Stimulated activated CD8-positive, alpha-beta memory T cell treated with anti-CD3 and anti-CD28 coated beads, Interleukin-7, amount 100 ng/mL, for 48 hours (primary cell): Measurements from ENCODE around the gene C4B.
A peak's percentile ranks its signal among the peaks of the same experiment; 100 is the strongest.
"Not testable (repeated sequence)": the region's sequence is repeated elsewhere in the genome, so short reads cannot be mapped to it uniquely, and the experiment has no call there.

Source experiments
- DNase-seq, 2 donors: peaks; one replicate each; pipeline ENCODE4 v3.0.0-alpha.2; 2020; ENCODE audit warnings: low read depth in 1 of 2; ENCODE audit errors: extremely low read depth in 1 of 2

Gene C4B

DNA sequence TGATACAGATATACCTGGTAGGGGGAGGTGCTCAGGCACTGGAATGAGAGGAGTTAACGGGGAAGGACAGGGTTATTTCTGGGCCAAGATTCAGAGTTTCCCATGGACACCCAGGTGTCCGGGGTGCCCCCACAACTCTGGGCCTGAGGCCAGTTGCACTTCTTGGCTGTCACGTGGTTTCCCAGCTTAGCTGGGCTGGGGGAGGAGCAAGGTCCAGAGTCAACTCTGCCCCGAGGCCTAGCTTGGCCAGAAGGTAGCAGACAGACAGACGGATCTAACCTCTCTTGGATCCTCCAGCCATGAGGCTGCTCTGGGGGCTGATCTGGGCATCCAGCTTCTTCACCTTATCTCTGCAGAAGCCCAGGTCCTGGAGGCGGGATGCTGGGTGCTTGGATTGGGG, at the start of gene C4B:
TSS of gene C4B (plus strand) at position 249 of the 400 bp plus-strand sequence. CDS start at position 300, 51 bp downstream.
- not testable (repeated sequence) for DNase-seq

DNA sequence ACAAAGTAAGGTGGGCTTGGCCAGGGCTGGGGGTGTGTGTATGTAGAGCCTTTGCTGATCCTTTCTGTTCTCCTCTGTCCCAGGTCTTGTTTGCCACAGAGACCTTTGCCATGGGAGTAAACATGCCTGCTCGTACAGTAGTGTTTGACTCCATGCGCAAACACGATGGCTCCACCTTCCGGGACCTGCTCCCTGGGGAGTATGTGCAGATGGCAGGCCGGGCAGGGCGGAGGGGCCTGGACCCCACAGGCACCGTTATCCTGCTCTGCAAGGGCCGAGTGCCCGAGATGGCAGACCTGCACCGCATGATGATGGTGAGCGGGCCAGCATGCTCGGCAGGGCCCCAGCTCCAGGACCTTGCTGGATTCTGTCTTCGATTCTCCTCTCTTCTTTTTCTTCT, 48.9 kb upstream of the C4B start:
- no peak for DNase-seq

DNA sequence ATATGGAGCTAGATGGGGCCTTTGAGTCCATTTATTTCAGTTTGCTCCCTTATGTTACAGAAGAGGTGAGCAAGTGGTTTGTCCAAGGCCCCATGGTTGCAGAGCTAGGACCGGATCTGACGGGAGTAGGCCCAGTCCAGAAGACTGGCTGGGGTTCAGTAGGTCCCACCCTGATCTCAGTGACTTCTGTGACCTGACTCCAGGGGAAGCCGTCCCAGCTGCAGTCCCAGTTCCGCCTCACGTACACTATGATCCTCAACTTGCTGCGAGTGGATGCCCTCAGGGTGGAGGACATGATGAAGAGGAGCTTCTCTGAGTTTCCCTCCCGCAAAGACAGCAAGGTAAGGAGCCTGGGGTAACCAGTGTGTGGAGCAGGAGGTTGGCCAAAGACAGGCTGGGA, 48.1 kb upstream of the C4B start:
- no peak for DNase-seq

DNA sequence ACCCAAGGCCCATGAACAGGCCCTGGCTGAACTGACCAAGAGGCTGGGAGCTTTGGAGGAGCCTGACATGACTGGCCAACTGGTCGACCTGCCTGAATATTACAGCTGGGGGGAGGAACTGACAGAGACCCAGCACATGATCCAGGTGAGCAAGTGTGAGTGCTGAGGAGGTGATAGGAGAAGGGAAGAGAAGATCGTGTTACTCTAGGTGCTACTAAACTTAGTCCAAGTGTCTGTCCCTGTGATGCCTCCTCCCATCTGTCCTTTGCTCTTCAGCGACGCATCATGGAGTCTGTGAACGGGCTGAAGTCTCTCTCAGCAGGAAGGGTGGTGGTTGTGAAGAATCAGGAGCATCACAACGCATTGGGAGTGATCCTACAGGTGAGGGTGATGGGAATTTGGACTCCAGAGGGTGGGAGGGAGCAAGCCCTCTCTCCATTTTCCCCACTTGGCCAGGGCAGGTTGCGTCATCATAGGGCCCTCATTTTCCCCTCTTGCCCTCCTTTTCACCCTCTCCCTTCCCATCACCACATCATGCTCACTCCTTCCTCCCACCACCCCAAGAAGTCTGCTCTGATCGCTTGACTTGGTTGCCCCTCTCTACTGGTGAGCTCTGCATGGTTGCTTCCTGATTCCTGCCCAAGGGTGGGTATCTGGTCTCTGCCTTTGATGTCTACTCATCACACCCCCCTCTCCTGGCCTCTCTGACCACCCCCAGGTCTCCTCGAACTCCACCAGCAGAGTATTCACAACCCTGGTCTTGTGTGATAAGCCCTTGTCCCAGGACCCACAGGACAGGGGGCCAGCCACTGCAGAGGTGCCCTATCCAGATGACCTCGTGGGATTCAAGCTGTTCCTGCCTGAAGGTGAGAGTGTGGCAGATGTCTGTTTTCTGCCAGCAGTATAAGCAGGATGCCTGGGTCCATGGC, 47.3 kb upstream of the C4B start:
- no peak for DNase-seq

DNA sequence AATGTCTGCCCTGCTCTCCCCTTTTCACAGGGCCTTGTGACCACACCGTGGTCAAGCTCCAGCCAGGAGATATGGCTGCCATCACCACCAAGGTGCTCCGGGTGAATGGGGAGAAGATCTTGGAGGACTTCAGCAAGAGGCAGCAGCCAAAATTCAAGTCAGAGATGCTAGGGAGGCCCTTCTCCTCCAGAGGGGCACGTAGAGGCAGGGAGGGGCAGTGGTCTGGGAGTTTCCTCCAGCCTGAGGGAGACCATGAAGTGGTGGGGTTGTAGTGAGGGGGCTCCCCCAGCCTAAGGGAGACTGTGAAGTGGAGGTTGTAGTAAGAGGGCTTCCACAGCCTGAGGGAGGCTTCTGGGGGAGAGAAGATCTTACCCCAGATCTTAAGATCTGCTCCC, 46.7 kb upstream of the C4B start:
- no peak for DNase-seq

DNA sequence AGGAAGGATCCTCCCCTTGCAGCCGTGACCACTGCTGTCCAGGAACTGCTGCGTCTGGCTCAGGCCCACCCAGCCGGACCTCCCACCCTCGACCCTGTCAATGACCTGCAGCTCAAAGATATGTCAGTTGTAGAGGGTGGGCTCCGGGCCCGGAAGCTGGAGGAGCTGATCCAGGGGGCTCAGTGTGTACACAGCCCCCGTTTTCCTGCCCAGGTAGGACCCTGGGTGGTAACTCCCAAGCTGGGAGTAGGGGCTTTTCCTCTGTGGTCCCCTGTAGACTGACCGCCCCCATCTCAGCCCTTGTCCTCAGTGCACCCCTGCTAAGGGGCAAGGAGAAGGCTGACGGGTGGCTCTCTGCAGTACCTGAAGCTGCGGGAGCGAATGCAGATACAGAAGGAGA, 46.3 kb upstream of the C4B start:
- DNase-seq: no peak

DNA sequence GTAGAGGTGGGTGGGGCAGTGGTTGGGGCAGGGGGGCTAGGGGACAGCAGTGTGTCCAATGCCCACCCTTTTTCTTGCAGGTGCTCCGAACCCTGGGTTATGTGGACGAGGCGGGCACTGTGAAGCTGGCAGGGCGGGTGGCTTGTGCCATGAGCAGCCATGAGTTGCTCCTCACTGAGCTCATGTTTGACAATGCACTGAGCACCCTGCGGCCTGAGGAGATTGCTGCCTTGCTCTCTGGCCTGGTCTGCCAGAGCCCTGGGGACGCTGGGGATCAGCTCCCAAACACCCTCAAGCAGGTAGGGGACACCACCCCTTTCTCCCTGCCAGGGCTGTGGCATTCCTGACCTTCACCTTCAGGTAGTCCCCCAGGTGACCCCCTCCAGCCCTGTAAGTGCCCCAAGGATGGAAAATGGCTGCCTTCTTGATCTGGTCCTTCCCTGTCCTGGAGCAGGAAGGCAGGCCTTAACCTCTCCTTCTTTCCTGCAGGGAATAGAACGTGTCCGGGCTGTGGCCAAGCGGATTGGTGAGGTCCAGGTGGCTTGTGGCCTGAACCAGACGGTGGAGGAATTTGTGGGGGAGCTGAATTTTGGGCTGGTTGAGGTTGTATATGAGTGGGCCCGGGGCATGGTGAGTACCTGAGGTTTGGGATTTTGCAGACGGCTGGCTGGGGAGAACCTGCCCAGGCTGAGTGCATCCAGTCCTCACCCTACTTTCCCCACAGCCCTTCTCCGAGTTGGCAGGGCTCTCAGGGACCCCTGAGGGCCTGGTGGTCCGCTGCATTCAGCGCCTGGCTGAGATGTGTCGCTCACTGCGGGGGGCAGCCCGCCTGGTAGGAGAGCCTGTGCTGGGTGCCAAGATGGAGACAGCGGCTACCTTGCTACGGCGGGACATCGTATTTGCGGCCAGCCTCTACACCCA, 45.5 kb upstream of the C4B start:
- no peak for DNase-seq

DNA sequence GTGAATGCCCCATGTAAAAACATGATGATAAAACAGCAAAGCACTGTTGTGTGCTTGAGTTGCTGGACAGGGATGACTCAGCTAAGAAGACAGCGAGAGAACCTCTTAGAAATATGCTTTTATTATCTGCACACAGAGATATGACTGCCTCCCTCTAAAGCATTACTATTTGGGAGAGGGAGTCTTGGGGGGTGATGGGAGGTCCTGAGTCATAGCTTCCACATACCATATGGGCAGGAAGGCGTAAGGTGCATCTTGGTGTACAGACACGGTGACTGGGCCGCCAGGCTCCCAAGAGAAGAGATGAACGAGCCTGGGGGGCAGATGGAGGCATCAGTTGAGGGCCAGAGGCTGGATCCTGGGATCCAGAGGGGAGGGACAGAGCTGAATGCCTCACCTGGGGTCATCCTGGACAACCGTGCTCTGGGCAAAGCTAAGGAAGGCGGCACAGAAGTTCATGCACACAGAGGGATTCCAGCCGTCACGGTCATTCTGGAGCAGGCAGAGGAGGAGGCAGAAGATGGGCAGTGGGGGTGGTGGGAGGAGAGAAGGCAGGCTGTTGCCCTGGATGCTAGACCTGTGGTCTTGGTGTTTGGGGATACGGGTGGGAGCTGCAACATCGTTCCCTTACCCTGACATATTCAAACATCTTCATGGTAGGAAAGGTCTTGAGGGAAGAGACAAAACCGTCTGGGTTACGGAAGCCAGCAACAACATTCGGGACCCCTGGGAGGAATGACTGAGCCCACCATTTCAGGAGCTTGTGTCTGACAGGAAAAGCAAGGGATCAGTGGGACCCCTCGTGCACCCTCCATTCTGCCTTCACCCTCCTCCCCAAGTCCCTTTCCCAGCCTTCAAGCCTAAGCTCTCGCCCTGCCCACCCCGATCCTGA, 44.6 kb upstream of the C4B start:
- no peak for DNase-seq

DNA sequence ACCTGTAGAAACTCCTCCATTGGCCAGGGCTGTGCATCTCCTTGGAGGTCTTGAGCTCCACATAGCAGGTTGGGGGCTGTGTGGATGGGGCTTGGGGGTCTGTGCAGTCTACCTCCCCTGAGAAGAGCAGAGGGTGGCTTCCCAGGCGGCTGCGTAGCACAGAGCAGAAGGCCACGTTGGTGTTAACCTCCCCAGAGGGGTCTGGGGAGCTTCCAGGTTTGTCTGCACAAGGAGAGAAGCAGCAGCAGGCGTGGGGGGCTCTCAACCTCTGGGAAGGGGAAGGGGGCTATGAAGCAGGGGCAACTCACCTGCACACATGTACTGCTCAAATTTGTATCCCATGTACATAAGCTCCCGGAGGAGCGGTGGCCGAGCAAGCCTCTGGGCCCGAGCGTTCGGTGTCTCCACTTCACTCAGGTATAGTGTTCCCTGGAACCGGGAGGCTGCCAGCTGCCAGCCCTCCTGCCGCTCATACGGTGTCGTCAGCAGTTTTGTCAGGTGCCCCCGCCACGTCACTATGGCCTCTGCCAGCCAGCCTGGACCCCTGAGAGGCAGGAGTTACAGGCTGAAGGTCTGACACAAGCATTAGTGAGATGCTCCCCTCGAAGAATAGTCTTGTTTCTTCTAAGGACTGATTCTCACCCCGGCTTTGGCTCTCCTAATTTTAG, 43.9 kb upstream of the C4B start:
- DNase-seq: no peak

DNA sequence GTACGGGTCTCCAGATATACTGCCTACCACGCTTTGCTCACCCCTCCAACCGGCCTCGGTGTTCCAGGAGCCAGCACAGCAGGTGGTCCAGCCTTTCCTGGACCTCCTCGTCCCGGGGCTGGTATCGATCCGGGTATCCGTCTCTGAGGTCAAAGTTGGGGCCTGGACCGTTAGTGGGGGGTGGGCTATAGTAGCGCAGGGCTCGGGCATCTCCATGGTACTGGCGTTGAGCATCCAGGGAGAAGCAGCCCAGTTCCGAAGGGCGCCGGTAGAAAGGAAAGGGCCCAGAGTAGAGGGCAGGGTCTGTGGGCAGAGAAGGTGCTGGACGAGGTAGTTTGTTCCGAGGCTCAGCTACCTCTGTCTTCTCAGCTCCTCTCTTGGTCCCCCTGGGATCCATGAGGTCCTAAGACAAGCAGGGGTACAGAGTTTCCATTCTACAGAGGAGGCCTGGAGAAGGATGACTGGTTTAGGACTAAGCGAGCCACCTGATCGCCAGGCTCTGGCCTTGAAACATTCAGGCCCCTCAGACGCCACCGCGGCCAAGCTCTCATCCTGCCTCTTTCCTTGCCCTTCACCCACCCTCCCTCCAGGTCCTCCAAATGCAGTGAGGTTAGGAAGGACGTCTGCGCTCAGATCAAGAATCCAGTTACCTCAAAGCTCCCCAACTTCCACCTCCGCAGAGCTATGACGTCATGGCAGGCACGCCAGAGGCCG, 43.2 kb upstream of the C4B start:
- DNase-seq: no peak

DNA sequence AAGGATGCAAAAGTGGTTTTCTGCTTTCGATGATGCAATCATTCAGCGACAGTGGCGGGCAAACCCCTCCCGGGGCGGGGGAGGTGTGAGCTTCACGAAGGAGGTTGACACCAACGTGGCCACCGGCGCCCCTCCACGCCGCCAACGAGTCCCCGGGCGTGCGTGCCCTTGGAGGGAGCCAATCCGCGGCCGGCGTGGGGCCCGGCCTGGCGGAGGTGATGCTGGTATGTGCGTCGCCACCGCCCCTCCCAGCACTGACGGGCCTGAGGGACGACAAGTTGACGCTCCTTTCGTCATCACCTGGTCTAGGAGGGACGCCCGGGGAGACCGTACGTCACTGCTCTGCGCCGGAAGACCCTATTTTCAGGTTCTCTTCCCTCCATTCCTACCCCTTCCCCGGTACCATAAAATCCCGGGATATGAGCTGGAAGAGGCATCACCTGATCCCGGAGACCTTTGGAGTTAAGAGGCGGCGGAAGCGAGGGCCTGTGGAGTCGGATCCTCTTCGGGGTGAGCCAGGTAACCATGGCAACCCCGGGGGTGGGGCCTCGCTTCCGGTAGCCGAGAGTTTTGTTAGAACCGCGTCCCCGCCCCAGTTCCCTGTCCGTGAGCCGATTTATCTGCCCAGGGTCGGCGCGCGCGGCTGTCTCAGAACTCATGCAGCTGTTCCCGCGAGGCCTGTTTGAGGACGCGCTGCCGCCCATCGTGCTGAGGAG, 42.4 kb upstream of the C4B start, which contains the start of gene DXO:
TSS of gene DXO (minus strand) at position 146 of the 716 bp plus-strand sequence. CDS start 463 bp downstream, outside the sequence.
- DNase-seq: peak; percentile 98

DNA sequence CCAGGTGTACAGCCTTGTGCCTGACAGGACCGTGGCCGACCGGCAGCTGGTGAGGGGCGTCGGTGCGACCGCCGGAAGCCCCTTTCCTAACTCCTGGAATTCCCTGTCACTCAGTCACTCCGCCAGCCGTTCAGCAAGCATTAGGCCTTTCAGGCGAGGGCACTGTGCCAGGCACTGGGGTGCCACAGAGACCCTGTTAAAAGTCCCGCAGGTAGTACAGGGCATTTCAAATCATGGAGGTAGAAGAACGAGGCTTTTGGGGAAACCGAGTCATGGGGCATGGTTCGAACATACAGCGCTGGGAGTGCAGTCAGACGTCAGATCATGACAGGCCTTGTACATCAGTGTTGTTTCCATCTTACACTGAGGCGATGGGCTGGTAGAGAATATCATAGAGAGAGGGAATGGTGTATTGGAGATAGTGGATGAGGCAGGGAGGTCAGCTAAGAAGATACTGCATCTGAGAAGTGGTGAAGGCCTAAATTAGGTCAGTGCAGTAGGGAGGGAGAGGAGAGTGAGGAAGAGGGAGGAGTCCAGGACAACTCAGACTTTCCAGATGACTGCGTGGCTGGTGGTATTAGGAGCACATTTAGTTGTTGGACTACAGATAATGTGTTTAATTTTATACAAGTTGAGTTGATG, 41.8 kb upstream of the C4B start:
- peak in 1 of 2 donors; percentile 19 for DNase-seq

DNA sequence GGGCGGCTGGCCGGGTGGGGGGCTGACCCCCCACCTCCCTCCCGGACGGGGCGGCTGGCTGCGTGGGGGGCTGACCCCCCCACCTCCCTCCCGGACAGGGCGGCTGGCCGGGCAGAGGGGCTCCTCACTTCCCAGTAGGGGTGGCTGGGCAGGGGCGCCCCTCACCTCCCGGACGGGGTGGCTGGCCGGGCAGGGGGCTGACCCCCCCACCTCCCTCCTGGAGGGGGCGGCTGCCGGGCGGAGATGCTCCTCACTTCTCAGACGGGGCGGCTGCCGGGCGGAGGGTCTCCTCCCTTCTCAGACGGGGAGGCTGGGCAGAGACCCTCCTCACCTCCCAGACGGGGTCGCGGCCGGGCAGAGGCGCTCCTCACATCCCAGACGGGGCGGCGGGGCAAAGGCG, 38.5 kb upstream of the C4B start:
- not testable (repeated sequence) for DNase-seq

DNA sequence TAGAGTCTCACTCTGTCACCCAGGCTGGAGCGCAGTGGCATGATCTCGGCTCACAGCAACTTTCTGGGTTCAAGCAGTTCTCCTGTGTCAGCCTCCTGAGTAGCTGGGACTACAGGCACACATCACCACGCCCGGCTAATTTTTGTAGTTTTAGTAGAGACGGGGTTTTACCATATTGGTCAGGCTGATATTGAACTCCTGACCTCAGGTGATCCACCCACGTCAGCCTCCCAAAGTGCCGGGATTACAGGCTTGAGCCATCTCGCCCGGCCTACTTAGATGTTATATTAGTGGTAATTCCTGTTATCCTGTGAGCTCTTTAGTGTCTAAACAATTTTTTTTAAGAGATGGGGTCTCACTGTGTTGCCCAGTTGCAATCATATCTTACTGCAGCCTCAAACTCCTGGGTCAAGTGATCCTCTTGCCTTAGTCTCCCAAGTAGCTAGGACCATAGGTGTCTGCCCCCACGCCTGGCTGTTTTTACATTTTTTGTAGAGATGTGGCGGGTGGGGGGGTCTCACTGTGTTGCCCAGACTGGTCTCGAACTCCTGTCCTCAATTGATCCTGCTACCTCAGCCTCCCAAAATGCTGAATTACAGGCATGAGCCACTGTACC, 36.7 kb upstream of the C4B start:
- DNase-seq: no peak

DNA sequence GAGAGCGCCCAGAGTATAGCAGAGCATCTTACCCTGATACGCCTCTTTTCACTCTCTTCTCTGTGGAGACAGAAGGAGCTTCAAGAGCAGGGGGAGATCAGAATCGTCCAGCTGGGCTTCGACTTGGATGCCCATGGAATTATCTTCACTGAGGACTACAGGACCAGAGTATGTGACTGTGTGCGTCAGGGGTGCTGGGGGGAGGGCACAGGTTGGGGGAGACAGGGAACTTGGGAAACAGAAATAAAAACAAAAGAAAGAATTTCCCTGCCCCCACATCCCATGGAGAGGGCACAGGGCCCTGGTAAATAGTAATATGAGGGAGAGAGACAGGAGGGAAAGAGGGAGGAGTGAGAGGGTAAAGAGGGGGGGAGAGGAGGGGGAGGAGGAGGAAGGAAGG, 35.8 kb upstream of the C4B start:
- DNase-seq: no peak

DNA sequence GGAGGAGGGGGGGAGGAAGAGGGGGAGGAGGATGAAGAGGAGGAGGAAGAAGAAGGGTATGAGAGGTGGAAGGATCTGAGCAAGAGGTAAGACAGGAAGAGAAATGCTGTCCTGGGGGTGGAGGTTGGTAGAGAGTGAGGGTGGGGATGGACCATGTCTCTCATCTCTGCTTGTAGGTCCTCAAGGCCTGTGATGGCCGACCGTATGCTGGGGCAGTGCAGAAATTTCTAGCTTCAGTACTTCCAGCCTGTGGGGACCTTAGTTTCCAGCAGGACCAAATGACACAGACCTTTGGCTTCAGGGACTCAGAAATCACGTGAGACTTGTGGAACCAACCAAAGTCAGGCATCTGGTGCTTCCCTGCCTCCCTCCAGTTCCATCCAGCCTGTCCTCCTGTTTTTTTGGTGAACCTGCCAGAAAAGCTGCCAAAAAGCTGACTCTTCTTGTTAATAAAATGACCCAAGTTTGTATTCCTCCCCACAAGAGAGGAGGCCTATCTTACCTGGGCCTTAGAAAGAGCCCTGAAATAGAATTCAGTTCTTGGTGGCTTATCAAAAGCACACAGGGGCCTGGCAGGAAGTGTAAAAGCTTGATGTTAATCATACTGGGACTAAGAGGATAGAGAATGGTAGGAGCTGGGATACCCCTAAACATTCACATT, 35.2 kb upstream of the C4B start:
- no peak for DNase-seq

DNA sequence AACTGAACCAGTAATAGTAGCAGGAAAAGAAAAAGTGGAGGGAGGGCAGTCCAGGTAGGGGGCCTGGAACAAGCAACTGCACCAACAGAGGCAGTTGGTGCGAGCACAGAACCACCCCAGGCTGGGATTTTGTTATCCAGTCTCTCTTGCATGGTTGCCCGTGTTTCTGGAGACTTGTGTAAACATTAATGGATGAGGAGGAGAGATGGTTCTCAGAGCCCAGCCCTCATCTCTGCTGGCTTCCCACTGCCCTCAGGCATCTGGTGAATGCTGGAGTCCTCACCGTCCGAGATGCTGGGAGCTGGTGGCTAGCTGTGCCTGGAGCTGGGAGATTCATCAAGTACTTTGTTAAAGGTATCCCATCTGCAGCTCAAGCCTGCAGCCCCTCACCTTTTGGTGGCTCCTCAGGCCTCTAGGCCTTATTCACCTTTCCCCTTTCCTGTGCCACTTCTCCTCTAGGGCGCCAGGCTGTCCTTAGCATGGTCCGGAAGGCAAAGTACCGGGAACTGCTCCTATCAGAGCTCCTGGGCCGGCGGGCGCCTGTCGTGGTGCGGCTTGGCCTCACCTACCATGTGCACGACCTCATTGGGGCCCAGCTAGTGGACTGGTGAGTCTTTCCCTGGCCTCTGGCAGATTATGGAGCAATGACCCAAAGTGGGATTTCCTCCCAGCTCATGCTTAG, 34.3 kb upstream of the C4B start:
- not testable (repeated sequence) for DNase-seq
